ENCODE measurements around the gene HMOX2. TPM values are rescaled to one million over a fixed set of nuclear protein-coding genes. Genes with fewer than 3 reads are reported as not detected.

HMOX2 gene
- total and polyA plus RNA-seq, 12 donors = 58.4 to 251 (median 85.3) TPM

DNA sequence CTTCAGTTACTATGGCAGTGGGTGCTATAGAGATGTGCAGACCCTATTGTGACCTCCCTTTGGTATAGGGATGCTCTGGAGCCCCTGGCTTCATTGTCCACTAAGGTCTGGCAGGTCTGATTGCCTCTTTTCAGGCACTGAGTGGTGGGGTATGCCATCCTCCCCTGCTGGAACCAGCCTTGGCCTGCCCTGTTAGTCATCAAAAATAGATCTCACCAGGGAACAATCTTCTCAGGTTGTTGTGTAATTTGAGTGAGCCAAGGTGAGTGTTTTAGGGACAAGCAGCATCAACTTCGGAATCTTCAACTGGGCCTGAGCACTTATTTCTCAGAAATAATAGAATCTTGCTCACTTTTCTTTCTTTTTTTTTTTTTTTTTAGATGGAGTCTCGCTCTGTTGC, 19.6 kb downstream of the HMOX2 start:
- Histone ChIP-seq H3K4me3 (no peak overlapping the region), H3K36me3 (peaks cover 0 to 39% (median 3%) of the 10 kb centered on the region in 9 donors), H3K4me1 (peaks cover 3 to 39% (median 21%) of the 10 kb centered on the region in 9 donors), H3K27ac (peak overlapping the region in 1 of 10 donors; percentile 22), H3K9me3 (no peaks in the 10 kb centered on the region), H3K27me3 (no peaks in the 10 kb centered on the region)
- no peak for DNase-seq
- WGBS, 2 donors = 99 to 100% methylated on average over 2 of the region's 2 CpGs
- intact Hi-C loops (cut with DNase I) = no loop called here
- TF ChIP-seq, protein P1, sequence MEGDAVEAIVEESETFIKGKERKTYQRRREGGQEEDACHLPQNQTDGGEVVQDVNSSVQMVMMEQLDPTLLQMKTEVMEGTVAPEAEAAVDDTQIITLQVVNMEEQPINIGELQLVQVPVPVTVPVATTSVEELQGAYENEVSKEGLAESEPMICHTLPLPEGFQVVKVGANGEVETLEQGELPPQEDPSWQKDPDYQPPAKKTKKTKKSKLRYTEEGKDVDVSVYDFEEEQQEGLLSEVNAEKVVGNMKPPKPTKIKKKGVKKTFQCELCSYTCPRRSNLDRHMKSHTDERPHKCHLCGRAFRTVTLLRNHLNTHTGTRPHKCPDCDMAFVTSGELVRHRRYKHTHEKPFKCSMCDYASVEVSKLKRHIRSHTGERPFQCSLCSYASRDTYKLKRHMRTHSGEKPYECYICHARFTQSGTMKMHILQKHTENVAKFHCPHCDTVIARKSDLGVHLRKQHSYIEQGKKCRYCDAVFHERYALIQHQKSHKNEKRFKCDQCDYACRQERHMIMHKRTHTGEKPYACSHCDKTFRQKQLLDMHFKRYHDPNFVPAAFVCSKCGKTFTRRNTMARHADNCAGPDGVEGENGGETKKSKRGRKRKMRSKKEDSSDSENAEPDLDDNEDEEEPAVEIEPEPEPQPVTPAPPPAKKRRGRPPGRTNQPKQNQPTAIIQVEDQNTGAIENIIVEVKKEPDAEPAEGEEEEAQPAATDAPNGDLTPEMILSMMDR (IDR thresholded peaks at IDR 0.05) = no peak
- no peak for ATAC-seq

DNA sequence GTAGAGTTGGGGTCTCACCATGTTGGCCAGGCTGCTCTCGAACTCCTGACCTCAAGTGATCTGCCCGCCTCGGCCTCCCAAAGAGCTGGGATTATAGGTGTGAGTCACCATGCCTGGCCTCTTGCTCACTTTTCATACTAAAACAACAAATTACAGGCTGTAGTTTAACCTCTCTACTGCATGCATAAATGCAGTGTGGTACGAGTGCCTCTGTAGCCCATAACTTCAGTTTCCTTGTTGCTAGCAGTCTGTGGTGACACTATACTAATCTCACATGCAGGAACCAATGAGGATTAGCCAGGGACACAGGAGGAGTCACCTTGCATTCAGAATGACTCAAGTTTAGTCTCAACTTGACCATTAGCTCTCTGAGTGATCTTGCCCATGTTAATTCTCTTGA, 20.1 kb downstream of the HMOX2 start:
- DNase-seq (no peak), ATAC-seq (no peak)
- Histone ChIP-seq H3K27me3 (no peaks in the 10 kb centered on the region), H3K4me3 (no peak overlapping the region), H3K9me3 (no peaks in the 10 kb centered on the region), H3K27ac (no peak overlapping the region), H3K36me3 (peaks cover 0 to 34% (median 3%) of the 10 kb centered on the region in 9 donors), H3K4me1 (peaks cover 3 to 45% (median 27%) of the 10 kb centered on the region in 9 donors)
- WGBS, 2 donors = 92 to 99% methylated on average over 4 of the region's 4 CpGs
- TF ChIP-seq, protein P1 (IDR thresholded peaks at IDR 0.05) = no peak
- intact Hi-C loops (cut with DNase I) = no loop called here

DNA sequence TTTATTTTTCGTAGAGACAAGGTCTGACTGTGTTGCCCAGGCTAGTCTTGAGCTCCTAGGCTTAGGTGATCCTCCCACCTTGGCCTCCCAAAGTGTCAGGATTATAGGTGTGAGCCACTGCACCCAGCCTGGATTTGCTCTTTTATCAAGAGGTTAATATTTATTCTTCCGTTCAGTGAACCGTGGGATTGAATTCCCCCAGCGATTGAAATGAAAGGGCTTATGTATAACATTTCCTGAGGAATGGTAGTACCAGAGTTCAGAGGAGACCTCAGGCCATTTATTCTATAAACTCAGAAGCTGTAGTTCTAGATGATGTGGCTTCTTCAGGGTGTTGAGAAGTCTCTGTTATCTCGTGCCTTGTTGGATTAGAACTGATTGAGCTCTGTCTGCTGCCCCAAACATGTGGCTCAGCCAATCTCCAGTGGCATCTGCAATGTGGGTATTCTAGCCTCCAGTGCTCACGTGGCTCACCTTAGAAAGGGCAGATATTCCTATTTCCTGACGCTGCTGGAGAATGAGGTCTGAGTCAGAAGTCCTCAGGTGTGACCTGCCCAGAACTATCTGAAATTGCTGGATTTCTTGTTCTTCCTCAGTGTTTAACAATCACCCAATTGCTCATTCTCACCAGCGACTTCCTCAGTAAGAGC, 22.5 kb downstream of the HMOX2 start:
- H3K36me3 ChIP-seq = peaks cover 0 to 32% (median 3%) of the 10 kb centered on the region in 9 donors
- H3K27ac ChIP-seq = no peak overlapping the region
- TF ChIP-seq, protein P1 (IDR thresholded peaks at IDR 0.05) = no peak
- H3K9me3 ChIP-seq = no peaks in the 10 kb centered on the region
- WGBS, 2 donors = 85 to 87% methylated on average over 8 of the region's 8 CpGs
- intact Hi-C loops (cut with DNase I) = no loop called here
- peaks cover 6 to 68% (median 48%) of the 10 kb centered on the region in 9 donors for H3K4me1 ChIP-seq
- no peak overlapping the region for H3K4me3 ChIP-seq
- no peaks in the 10 kb centered on the region for H3K27me3 ChIP-seq
- no peak for ATAC-seq
- DNase-seq = no peak

DNA sequence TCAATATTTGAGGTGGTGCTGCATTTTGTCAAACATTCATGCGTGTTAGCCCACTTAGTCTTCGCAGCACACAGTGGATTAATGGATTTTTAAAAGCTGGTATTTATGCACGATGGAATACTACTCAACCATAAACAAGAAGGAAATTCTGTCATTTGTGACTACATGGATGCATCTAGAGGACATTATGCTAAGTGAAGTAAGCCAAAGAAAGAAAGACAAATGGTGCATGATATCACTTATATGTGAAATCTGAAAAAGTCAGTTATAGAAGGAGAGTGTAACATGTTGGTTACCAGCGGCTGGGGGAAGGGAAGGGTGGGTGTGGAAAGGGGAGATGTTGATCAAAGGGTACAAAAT, 23.0 kb downstream of the HMOX2 start:
- H3K27me3 ChIP-seq = no peaks in the 10 kb centered on the region
- H3K27ac ChIP-seq = no peak overlapping the region
- H3K36me3 ChIP-seq = peaks cover 0 to 32% (median 3%) of the 10 kb centered on the region in 9 donors
- DNase-seq (no peak), ATAC-seq (no peak)
- H3K9me3 ChIP-seq = no peaks in the 10 kb centered on the region
- no peak overlapping the region for H3K4me3 ChIP-seq
- intact Hi-C loops (cut with DNase I) = no loop called here
- TF ChIP-seq, protein P1 (IDR thresholded peaks at IDR 0.05) = no peak
- WGBS, 2 donors = 97 to 99% methylated on average over 4 of the region's 4 CpGs
- H3K4me1 ChIP-seq = peaks cover 6 to 74% (median 51%) of the 10 kb centered on the region in 9 donors
